HEK293 (cell line): ENCODE data around the gene MLLT6.

Experiments
- GLIS1 ChIP-seq: fragments of 450-650 bp; formaldehyde crosslinking; IDR thresholded peaks from 2 replicates; pipeline ENCODE4 v1.5.1; 2016; ENCODE audit warnings: missing biosample characterization, missing genetic modification characterization
- SETDB1 ChIP-seq: IDR thresholded peaks from one replicate; pipeline ENCODE4 v1.6.1; 2017; ENCODE audit warnings: mild to moderate bottlenecking, low read length, moderate library complexity, mixed read lengths; ENCODE audit not compliant: insufficient read length
- SP3 ChIP-seq: fragments of 450-650 bp; formaldehyde crosslinking; IDR thresholded peaks from 2 replicates; pipeline ENCODE4 v1.5.1; 2016; ENCODE audit warnings: missing biosample characterization, missing genetic modification characterization
- YY1 ChIP-seq: fragments of 450-650 bp; formaldehyde crosslinking; IDR thresholded peaks from 2 replicates; pipeline ENCODE4 v1.5.1; 2018; ENCODE audit warnings: missing biosample characterization, missing genetic modification characterization
- ZBTB7A ChIP-seq: fragments of 450-650 bp; formaldehyde crosslinking; IDR thresholded peaks from 2 replicates; pipeline ENCODE4 v1.5.1; 2016; ENCODE audit warnings: low read depth, missing biosample characterization, missing genetic modification characterization
- ZNF175 ChIP-seq: fragments of 450-650 bp; formaldehyde crosslinking; IDR thresholded peaks from 2 replicates; pipeline ENCODE4 v1.5.1; 2016; ENCODE audit warnings: missing biosample characterization, missing genetic modification characterization
- ZNF239 ChIP-seq: fragments of 450-650 bp; formaldehyde crosslinking; IDR thresholded peaks from 2 replicates; pipeline ENCODE4 v1.5.1; 2016; ENCODE audit warnings: missing biosample characterization, missing genetic modification characterization
- ZNF366 ChIP-seq: fragments of 450-650 bp; formaldehyde crosslinking; conservative IDR thresholded peaks from 2 replicates; pipeline ENCODE4 v1.5.1; 2016; ENCODE audit warnings: missing biosample characterization, missing genetic modification characterization
- ZNF549 ChIP-seq: fragments of 450-650 bp; IDR thresholded peaks from 2 replicates; pipeline ENCODE4 v1.5.1; 2018; ENCODE audit warnings: missing biosample characterization, missing genetic modification characterization, mild to moderate bottlenecking, inconsistent platforms, moderate library complexity
- ZNF600 ChIP-seq: fragments of 450-650 bp; formaldehyde crosslinking; IDR thresholded peaks from 2 replicates; pipeline ENCODE4 v1.5.1; 2016; ENCODE audit warnings: missing biosample characterization, missing genetic modification characterization
- ZNF624 ChIP-seq: fragments of 450-650 bp; formaldehyde crosslinking; IDR thresholded peaks from 2 replicates; pipeline ENCODE4 v1.5.1; 2017; ENCODE audit warnings: missing biosample characterization, missing genetic modification characterization
- ZSCAN30 ChIP-seq: fragments of 450-650 bp; IDR thresholded peaks from 2 replicates; pipeline ENCODE4 v1.5.1; 2018; ENCODE audit warnings: missing biosample characterization, mild to moderate bottlenecking, missing genetic modification characterization, moderate library complexity
- TF ChIP-seq, protein P1 (sequence below): fragments of 450-650 bp; formaldehyde crosslinking; IDR thresholded peaks from 2 replicates; pipeline ENCODE4 v1.5.1; 2016; ENCODE audit warnings: missing biosample characterization, missing genetic modification characterization, low read depth
- TF ChIP-seq, protein P2 (sequence below): fragments of 450-650 bp; formaldehyde crosslinking; IDR thresholded peaks from 2 replicates; pipeline ENCODE4 v1.5.1; 2016; ENCODE audit warnings: missing biosample characterization, missing genetic modification characterization
- TF ChIP-seq, protein P3 (sequence below): fragments of 450-650 bp; formaldehyde crosslinking; IDR thresholded peaks from 2 replicates; pipeline ENCODE4 v1.5.1; 2016; ENCODE audit warnings: missing biosample characterization, missing genetic modification characterization
- TF ChIP-seq, protein P4 (sequence below): fragments of 450-650 bp; formaldehyde crosslinking; IDR thresholded peaks from 2 replicates; pipeline ENCODE4 v1.5.1; 2016; ENCODE audit warnings: missing biosample characterization, missing genetic modification characterization
- TF ChIP-seq, protein P5 (sequence below): fragments of 450-650 bp; formaldehyde crosslinking; IDR thresholded peaks from 2 replicates; pipeline ENCODE4 v1.5.1; 2016; ENCODE audit warnings: missing biosample characterization, missing genetic modification characterization
- TF ChIP-seq, protein P6 (sequence below): fragments of 450-650 bp; formaldehyde crosslinking; IDR thresholded peaks from 2 replicates; pipeline ENCODE4 v1.5.1; 2016; ENCODE audit warnings: missing biosample characterization, missing genetic modification characterization
- TF ChIP-seq, protein P7 (sequence below): fragments of 450-650 bp; formaldehyde crosslinking; IDR thresholded peaks from 2 replicates; pipeline ENCODE4 v1.5.1; 2016; ENCODE audit warnings: missing biosample characterization, missing genetic modification characterization
- TF ChIP-seq, protein P8 (sequence below): fragments of 450-650 bp; formaldehyde crosslinking; IDR thresholded peaks from 2 replicates; pipeline ENCODE4 v1.5.1; 2016; ENCODE audit warnings: missing biosample characterization, missing genetic modification characterization

MLLT6 gene

DNA sequence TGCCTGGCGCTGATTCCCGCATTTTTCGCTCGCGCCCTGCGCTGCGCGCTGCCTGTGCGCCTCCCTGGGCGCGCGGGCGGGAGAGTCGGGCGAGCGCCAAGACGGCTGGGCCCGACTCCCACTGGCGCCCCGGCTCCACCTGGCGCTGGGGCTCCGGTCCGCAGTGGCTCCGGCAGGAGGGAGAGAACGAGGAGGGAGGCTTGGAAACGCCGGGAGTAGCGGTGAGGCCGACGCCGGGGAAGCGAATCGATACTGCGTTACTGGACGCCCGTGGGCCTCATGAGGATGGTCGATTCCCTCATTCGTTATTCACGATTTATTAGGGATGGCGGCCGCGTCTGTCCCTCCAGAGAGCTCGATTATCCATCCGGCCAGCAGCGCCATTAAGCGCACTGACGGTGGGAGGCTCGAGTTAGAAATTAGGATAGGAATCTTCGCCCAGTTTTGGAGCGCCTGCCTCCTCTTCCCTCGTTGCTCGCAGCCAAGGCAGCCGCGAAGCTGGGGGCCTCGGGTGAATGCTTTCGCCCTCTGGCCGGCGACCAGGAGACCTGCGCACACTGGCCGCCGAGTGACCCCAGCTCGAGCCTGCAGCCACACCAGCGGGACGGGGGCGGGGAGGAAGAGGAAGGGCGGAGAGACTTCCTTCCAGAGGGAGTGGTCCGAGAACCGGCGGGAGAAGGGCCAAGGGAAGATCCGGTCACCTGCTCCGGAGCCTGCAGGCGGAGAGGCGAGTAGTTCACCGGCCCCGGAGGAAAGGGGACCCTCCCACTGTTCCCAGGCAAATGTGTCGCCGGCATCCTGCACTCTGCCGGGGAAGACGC, 44.4 kb downstream of the MLLT6 start (continued):
- TF ChIP-seq ZNF366 (peak; percentile 80), YY1 (tag by site-specific recombination) (peak; percentile 76), ZBTB7A (no peak), SETDB1 (no peak), ZNF600 (tag by site-specific recombination) (peak; percentile 98), ZNF624 (no peak), ZNF239 (tag by site-specific recombination) (no peak), ZSCAN30 (tag by site-specific recombination) (peak; percentile 98), GLIS1 (tag by site-specific recombination) (peak; percentile 25; the same call in 1 of the 2 replicates), SP3 (tag by site-specific recombination) (peak; percentile 85), ZNF175 (no peak), ZNF549 (no peak)
- TF ChIP-seq, protein P1, sequence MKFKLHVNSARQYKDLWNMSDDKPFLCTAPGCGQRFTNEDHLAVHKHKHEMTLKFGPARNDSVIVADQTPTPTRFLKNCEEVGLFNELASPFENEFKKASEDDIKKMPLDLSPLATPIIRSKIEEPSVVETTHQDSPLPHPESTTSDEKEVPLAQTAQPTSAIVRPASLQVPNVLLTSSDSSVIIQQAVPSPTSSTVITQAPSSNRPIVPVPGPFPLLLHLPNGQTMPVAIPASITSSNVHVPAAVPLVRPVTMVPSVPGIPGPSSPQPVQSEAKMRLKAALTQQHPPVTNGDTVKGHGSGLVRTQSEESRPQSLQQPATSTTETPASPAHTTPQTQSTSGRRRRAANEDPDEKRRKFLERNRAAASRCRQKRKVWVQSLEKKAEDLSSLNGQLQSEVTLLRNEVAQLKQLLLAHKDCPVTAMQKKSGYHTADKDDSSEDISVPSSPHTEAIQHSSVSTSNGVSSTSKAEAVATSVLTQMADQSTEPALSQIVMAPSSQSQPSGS: no peak
- TF ChIP-seq, protein P2, sequence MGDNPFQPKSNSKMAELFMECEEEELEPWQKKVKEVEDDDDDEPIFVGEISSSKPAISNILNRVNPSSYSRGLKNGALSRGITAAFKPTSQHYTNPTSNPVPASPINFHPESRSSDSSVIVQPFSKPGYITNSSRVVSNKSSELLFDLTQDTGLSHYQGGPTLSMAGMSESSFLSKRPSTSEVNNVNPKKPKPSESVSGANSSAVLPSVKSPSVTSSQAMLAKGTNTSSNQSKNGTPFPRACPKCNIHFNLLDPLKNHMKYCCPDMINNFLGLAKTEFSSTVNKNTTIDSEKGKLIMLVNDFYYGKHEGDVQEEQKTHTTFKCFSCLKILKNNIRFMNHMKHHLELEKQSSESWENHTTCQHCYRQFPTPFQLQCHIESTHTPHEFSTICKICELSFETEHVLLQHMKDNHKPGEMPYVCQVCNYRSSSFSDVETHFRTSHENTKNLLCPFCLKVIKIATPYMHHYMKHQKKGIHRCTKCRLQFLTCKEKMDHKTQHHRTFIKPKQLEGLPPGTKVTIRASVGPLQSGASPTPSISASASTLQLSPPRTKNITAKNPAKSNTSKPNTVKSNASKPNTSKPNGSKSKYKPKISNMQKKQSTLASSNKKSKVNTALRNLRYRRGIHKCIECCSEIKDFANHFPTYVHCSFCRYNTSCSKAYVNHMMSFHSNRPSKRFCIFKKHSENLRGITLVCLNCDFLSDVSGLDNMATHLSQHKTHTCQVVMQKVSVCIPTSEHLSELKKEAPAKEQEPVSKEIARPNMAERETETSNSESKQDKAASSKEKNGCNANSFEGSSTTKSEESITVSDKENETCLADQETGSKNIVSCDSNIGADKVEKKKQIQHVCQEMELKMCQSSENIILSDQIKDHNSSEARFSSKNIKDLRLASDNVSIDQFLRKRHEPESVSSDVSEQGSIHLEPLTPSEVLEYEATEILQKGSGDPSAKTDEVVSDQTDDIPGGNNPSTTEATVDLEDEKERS: no peak
- TF ChIP-seq, protein P3, sequence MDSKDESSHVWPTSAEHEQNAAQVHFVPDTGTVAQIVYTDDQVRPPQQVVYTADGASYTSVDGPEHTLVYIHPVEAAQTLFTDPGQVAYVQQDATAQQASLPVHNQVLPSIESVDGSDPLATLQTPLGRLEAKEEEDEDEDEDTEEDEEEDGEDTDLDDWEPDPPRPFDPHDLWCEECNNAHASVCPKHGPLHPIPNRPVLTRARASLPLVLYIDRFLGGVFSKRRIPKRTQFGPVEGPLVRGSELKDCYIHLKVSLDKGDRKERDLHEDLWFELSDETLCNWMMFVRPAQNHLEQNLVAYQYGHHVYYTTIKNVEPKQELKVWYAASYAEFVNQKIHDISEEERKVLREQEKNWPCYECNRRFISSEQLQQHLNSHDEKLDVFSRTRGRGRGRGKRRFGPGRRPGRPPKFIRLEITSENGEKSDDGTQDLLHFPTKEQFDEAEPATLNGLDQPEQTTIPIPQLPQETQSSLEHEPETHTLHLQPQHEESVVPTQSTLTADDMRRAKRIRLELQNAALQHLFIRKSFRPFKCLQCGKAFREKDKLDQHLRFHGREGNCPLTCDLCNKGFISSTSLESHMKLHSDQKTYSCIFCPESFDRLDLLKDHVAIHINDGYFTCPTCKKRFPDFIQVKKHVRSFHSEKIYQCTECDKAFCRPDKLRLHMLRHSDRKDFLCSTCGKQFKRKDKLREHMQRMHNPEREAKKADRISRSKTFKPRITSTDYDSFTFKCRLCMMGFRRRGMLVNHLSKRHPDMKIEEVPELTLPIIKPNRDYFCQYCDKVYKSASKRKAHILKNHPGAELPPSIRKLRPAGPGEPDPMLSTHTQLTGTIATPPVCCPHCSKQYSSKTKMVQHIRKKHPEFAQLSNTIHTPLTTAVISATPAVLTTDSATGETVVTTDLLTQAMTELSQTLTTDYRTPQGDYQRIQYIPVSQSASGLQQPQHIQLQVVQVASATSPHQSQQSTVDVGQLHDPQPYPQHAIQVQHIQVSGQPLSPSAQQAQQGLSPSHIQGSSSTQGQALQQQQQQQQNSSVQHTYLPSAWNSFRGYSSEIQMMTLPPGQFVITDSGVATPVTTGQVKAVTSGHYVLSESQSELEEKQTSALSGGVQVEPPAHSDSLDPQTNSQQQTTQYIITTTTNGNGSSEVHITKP (tag by site-specific recombination): peak; percentile 58
- TF ChIP-seq, protein P4, sequence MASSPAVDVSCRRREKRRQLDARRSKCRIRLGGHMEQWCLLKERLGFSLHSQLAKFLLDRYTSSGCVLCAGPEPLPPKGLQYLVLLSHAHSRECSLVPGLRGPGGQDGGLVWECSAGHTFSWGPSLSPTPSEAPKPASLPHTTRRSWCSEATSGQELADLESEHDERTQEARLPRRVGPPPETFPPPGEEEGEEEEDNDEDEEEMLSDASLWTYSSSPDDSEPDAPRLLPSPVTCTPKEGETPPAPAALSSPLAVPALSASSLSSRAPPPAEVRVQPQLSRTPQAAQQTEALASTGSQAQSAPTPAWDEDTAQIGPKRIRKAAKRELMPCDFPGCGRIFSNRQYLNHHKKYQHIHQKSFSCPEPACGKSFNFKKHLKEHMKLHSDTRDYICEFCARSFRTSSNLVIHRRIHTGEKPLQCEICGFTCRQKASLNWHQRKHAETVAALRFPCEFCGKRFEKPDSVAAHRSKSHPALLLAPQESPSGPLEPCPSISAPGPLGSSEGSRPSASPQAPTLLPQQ (tag by site-specific recombination): peak; percentile 61
- TF ChIP-seq, protein P5, sequence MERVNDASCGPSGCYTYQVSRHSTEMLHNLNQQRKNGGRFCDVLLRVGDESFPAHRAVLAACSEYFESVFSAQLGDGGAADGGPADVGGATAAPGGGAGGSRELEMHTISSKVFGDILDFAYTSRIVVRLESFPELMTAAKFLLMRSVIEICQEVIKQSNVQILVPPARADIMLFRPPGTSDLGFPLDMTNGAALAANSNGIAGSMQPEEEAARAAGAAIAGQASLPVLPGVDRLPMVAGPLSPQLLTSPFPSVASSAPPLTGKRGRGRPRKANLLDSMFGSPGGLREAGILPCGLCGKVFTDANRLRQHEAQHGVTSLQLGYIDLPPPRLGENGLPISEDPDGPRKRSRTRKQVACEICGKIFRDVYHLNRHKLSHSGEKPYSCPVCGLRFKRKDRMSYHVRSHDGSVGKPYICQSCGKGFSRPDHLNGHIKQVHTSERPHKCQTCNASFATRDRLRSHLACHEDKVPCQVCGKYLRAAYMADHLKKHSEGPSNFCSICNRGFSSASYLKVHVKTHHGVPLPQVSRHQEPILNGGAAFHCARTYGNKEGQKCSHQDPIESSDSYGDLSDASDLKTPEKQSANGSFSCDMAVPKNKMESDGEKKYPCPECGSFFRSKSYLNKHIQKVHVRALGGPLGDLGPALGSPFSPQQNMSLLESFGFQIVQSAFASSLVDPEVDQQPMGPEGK (tag by site-specific recombination): peak; percentile 84
- TF ChIP-seq, protein P6, sequence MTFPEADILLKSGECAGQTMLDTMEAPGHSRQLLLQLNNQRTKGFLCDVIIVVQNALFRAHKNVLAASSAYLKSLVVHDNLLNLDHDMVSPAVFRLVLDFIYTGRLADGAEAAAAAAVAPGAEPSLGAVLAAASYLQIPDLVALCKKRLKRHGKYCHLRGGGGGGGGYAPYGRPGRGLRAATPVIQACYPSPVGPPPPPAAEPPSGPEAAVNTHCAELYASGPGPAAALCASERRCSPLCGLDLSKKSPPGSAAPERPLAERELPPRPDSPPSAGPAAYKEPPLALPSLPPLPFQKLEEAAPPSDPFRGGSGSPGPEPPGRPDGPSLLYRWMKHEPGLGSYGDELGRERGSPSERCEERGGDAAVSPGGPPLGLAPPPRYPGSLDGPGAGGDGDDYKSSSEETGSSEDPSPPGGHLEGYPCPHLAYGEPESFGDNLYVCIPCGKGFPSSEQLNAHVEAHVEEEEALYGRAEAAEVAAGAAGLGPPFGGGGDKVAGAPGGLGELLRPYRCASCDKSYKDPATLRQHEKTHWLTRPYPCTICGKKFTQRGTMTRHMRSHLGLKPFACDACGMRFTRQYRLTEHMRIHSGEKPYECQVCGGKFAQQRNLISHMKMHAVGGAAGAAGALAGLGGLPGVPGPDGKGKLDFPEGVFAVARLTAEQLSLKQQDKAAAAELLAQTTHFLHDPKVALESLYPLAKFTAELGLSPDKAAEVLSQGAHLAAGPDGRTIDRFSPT (tag by site-specific recombination): no peak
- TF ChIP-seq, protein P7, sequence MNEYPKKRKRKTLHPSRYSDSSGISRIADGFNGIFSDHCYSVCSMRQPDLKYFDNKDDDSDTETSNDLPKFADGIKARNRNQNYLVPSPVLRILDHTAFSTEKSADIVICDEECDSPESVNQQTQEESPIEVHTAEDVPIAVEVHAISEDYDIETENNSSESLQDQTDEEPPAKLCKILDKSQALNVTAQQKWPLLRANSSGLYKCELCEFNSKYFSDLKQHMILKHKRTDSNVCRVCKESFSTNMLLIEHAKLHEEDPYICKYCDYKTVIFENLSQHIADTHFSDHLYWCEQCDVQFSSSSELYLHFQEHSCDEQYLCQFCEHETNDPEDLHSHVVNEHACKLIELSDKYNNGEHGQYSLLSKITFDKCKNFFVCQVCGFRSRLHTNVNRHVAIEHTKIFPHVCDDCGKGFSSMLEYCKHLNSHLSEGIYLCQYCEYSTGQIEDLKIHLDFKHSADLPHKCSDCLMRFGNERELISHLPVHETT (tag by site-specific recombination): peak; percentile 10; the same call in 1 of the 2 replicates
- TF ChIP-seq, protein P8, sequence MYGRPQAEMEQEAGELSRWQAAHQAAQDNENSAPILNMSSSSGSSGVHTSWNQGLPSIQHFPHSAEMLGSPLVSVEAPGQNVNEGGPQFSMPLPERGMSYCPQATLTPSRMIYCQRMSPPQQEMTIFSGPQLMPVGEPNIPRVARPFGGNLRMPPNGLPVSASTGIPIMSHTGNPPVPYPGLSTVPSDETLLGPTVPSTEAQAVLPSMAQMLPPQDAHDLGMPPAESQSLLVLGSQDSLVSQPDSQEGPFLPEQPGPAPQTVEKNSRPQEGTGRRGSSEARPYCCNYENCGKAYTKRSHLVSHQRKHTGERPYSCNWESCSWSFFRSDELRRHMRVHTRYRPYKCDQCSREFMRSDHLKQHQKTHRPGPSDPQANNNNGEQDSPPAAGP (tag by site-specific recombination): peak; percentile 62; the same call in 1 of the 2 replicates
